DOHH2 (cell line): ENCODE measurements around the gene CDH12.

Experiments
- H3F3A ChIP-seq: fragments of 200-600 bp; sonication (generic), shearing (Covaris generic); 2 replicates; pipeline ENCODE4 v1.6.0; 2016; ENCODE audit warnings: antibody characterized with exemption, mild to moderate bottlenecking; ENCODE audit not compliant: control insufficient read depth, insufficient read depth
- H3K27ac ChIP-seq: fragments of 200-600 bp; sonication (generic); 2 replicates; pipeline ENCODE4 v1.5.1; 2014; ENCODE audit warnings: low read depth, mild to moderate bottlenecking, low read length, moderate library complexity
- H3K27me3 ChIP-seq: fragments of 200-600 bp; sonication (generic); 2 replicates; pipeline ENCODE4 v1.6.1; 2014; ENCODE audit warnings: mild to moderate bottlenecking, low read length, mixed read lengths; ENCODE audit not compliant: control insufficient read depth
- H3K36me3 ChIP-seq: fragments of 200-600 bp; sonication (generic); 2 replicates; pipeline ENCODE4 v1.6.1; 2014; ENCODE audit warnings: mild to moderate bottlenecking, low read length, moderate library complexity, mixed read lengths; ENCODE audit not compliant: control insufficient read depth
- H3K4me1 ChIP-seq: fragments of 200-600 bp; sonication (generic); 2 replicates; pipeline ENCODE4 v1.6.1; 2014; ENCODE audit warnings: mild to moderate bottlenecking, low read length, mixed read lengths; ENCODE audit not compliant: control insufficient read depth
- H3K4me2 ChIP-seq: fragments of 200-600 bp; sonication (generic); 2 replicates; pipeline ENCODE4 v1.6.0; 2014; ENCODE audit warnings: mild to moderate bottlenecking, low read length, moderate library complexity
- H3K4me3 ChIP-seq: fragments of 200-600 bp; sonication (generic); 2 replicates; pipeline ENCODE4 v1.5.1; 2014; ENCODE audit warnings: mild to moderate bottlenecking, low read length, mixed read lengths
- H3K79me2 ChIP-seq: fragments of 200-600 bp; sonication (generic); 2 replicates; pipeline ENCODE4 v1.6.1; 2014; ENCODE audit warnings: mild to moderate bottlenecking, low read length, mixed read lengths; ENCODE audit not compliant: control insufficient read depth
- H3K9me2 ChIP-seq: fragments of 200-600 bp; sonication (generic); replicated peaks from 2 replicates; pipeline ENCODE4 v1.6.1; 2014; ENCODE audit warnings: mild to moderate bottlenecking, low read length, mixed read lengths; ENCODE audit not compliant: control insufficient read depth
- H3K9me3 ChIP-seq: fragments of 200-600 bp; sonication (generic); 2 replicates; pipeline ENCODE4 v1.6.1; 2014; ENCODE audit warnings: antibody characterized with exemption, low read length, mixed read lengths; ENCODE audit not compliant: control insufficient read depth, insufficient read depth
- H4K20me1 ChIP-seq: fragments of 200-600 bp; sonication (generic); 2 replicates; pipeline ENCODE4 v1.6.0; 2014; ENCODE audit warnings: low read depth, mild to moderate bottlenecking, antibody characterized with exemption, low read length, moderate library complexity; ENCODE audit not compliant: control insufficient read depth, insufficient read depth
- EZH2phosphoT487 ChIP-seq: fragments of 200-600 bp; sonication (generic); IDR thresholded peaks from 2 replicates; pipeline ENCODE4 v1.6.1; 2017; ENCODE audit warnings: borderline replicate concordance, mild to moderate bottlenecking, antibody characterized with exemption, low read length, moderate library complexity, mixed read lengths
- TF ChIP-seq, protein P1 (sequence below): fragments of 200-600 bp; sonication (generic); IDR thresholded peaks from one replicate; pipeline ENCODE4 v1.5.1; 2014; ENCODE audit warnings: antibody characterized with exemption, mild to moderate bottlenecking, low read depth, low read length; ENCODE audit not compliant: poor library complexity, severe bottlenecking

Gene CDH12

GRCh38 chr5:21882074-21882745 lies 970.9 kb downstream of the CDH12 start:
- Histone ChIP-seq H3K27ac (no peak overlapping the region), H3K4me3 (no peak overlapping the region), H3K9me2 (no peaks in the 10 kb centered on the region), H3K4me2 (no peak overlapping the region), H3K9me3 (no peaks in the 10 kb centered on the region), H4K20me1 (no peaks in the 10 kb centered on the region), H3K36me3 (no peaks in the 10 kb centered on the region), H3K79me2 (no peaks in the 10 kb centered on the region), H3F3A (no peaks in the 10 kb centered on the region), H3K4me1 (no peaks in the 10 kb centered on the region), H3K27me3 (no peaks in the 10 kb centered on the region)
- TF ChIP-seq, protein P1, sequence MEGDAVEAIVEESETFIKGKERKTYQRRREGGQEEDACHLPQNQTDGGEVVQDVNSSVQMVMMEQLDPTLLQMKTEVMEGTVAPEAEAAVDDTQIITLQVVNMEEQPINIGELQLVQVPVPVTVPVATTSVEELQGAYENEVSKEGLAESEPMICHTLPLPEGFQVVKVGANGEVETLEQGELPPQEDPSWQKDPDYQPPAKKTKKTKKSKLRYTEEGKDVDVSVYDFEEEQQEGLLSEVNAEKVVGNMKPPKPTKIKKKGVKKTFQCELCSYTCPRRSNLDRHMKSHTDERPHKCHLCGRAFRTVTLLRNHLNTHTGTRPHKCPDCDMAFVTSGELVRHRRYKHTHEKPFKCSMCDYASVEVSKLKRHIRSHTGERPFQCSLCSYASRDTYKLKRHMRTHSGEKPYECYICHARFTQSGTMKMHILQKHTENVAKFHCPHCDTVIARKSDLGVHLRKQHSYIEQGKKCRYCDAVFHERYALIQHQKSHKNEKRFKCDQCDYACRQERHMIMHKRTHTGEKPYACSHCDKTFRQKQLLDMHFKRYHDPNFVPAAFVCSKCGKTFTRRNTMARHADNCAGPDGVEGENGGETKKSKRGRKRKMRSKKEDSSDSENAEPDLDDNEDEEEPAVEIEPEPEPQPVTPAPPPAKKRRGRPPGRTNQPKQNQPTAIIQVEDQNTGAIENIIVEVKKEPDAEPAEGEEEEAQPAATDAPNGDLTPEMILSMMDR, result no peak
- no peak for TF ChIP-seq EZH2phosphoT487

GRCh38 chr5:21880164-21880563 lies 973.0 kb downstream of the CDH12 start:
- H3K4me3 ChIP-seq, result no peak overlapping the region
- H3F3A ChIP-seq, result no peaks in the 10 kb centered on the region
- H3K79me2 ChIP-seq, result no peaks in the 10 kb centered on the region
- H3K27me3 ChIP-seq, result no peaks in the 10 kb centered on the region
- no peaks in the 10 kb centered on the region for H3K4me1 ChIP-seq
- H3K27ac ChIP-seq, result no peak overlapping the region
- no peaks in the 10 kb centered on the region for H4K20me1 ChIP-seq
- H3K36me3 ChIP-seq, result no peaks in the 10 kb centered on the region
- H3K9me2 ChIP-seq, result no peaks in the 10 kb centered on the region
- no peaks in the 10 kb centered on the region for H3K9me3 ChIP-seq
- TF ChIP-seq, protein P1, result no peak
- no peak for TF ChIP-seq EZH2phosphoT487
- no peak overlapping the region for H3K4me2 ChIP-seq

GRCh38 chr5:21862986-21863385 lies 990.2 kb downstream of the CDH12 start:
- Histone ChIP-seq H3K9me3 (no peaks in the 10 kb centered on the region), H3F3A (no peaks in the 10 kb centered on the region), H3K79me2 (no peaks in the 10 kb centered on the region), H3K27ac (no peak overlapping the region), H3K9me2 (no peaks in the 10 kb centered on the region), H3K4me1 (no peaks in the 10 kb centered on the region), H3K4me2 (no peak overlapping the region), H3K4me3 (no peak overlapping the region), H4K20me1 (no peaks in the 10 kb centered on the region), H3K27me3 (no peaks in the 10 kb centered on the region), H3K36me3 (no peaks in the 10 kb centered on the region)
- TF ChIP-seq, protein P1, result no peak
- no peak for TF ChIP-seq EZH2phosphoT487
